GM12891 (cell line): Measurements from ENCODE around the gene UTS2.

Experiments
- DNase-seq: peaks from one replicate; pipeline ENCODE4 v3.0.0; 2011; ENCODE audit warnings: low spot score; ENCODE audit not compliant: insufficient read length
- FAIRE-seq: peaks from 2 replicates; lab custom pipeline; 2011; peaks lifted over from hg19 to GRCh38; lab: Jason Lieb, UNC
- PAX5 ChIP-seq: IDR thresholded peaks from 2 replicates; pipeline ENCODE4 v1.6.1; 2011; ENCODE audit warnings: low read length, moderate library complexity, mild to moderate bottlenecking; ENCODE audit not compliant: insufficient read depth, severe bottlenecking
- POLR2A ChIP-seq: IDR thresholded peaks from 2 replicates; pipeline ENCODE4 v1.6.1; 2011; ENCODE audit warnings: low read depth, low read length, control low read depth
- POLR2AphosphoS5 ChIP-seq: IDR thresholded peaks from 2 replicates; pipeline ENCODE4 v1.6.1; 2011; ENCODE audit warnings: low read depth, low read length, control low read depth
- POU2F2 ChIP-seq: IDR thresholded peaks from 2 replicates; pipeline ENCODE4 v1.6.1; 2011; ENCODE audit warnings: low read depth, mild to moderate bottlenecking, control low read depth, low read length, moderate library complexity
- SPI1 ChIP-seq: IDR thresholded peaks from 2 replicates; pipeline ENCODE4 v1.6.1; 2011; ENCODE audit warnings: low read depth, low read length, control low read depth
- TAF1 ChIP-seq: IDR thresholded peaks from 2 replicates; pipeline ENCODE4 v1.6.1; 2011; ENCODE audit warnings: low read depth, low read length, control low read depth

Gene UTS2

GRCh38 chr1:7862211-7863060, 9.6 kb upstream of the UTS2 start:
- FAIRE-seq (no peak), DNase-seq (no peak)
- TF ChIP-seq SPI1: no peak
- TF ChIP-seq TAF1: no peak
- TF ChIP-seq POU2F2: no peak
- no peak for TF ChIP-seq POLR2A
- no peak for TF ChIP-seq PAX5
- TF ChIP-seq POLR2AphosphoS5: no peak

GRCh38 chr1:7861452-7861851, 8.6 kb upstream of the UTS2 start:
- no peak for TF ChIP-seq POLR2A
- TF ChIP-seq PAX5: no peak
- no peak for TF ChIP-seq POU2F2
- no peak for TF ChIP-seq SPI1
- no peak for TF ChIP-seq TAF1
- TF ChIP-seq POLR2AphosphoS5: no peak
- no peak for FAIRE-seq
- DNase-seq: no peak

- DNase-seq (no peak), FAIRE-seq (no peak)
- TF ChIP-seq SPI1 (no peak), PAX5 (no peak), POLR2AphosphoS5 (no peak), TAF1 (no peak), POLR2A (no peak), POU2F2 (no peak)
Observed at GRCh38 chr1:7860130-7860529, 7.3 kb upstream of the UTS2 start.

- no peak for FAIRE-seq
- TF ChIP-seq SPI1 (no peak), PAX5 (no peak), POLR2A (no peak), TAF1 (no peak), POLR2AphosphoS5 (no peak), POU2F2 (no peak)
- DNase-seq: no peak
Observed at GRCh38 chr1:7859406-7859805, 6.5 kb upstream of the UTS2 start.

GRCh38 chr1:7857985-7858384, 5.1 kb upstream of the UTS2 start:
- TF ChIP-seq POU2F2 (no peak), POLR2A (no peak), SPI1 (no peak), TAF1 (no peak), POLR2AphosphoS5 (no peak), PAX5 (no peak)
- FAIRE-seq (no peak), DNase-seq (no peak)

GRCh38 chr1:7857000-7857399, 4.1 kb upstream of the UTS2 start:
- TF ChIP-seq POLR2AphosphoS5 (no peak), TAF1 (no peak), POU2F2 (no peak), PAX5 (no peak)
- DNase-seq (no peak), FAIRE-seq (no peak)

GRCh38 chr1:7856345-7856744, 3.5 kb upstream of the UTS2 start:
- TF ChIP-seq POLR2AphosphoS5: no peak
- TF ChIP-seq PAX5: no peak
- no peak for TF ChIP-seq POU2F2
- TF ChIP-seq SPI1: no peak
- no peak for TF ChIP-seq TAF1
- TF ChIP-seq POLR2A: no peak
- FAIRE-seq (no peak), DNase-seq (no peak)

GRCh38 chr1:7853684-7854026, 790 bp upstream of the UTS2 start:
- TF ChIP-seq POLR2AphosphoS5 (no peak), POU2F2 (no peak), POLR2A (no peak), TAF1 (no peak), SPI1 (no peak), PAX5 (no peak)
- DNase-seq (no peak), FAIRE-seq (no peak)

GRCh38 chr1:7850786-7851185, 2.1 kb downstream of the UTS2 start:
- FAIRE-seq: no peak

GRCh38 chr1:7847599-7847998, 5.3 kb downstream of the UTS2 start:
- no peak for DNase-seq
- FAIRE-seq: no peak
- TF ChIP-seq POLR2A: no peak
- TF ChIP-seq POU2F2: no peak
- no peak for TF ChIP-seq TAF1
- TF ChIP-seq PAX5: no peak
- no peak for TF ChIP-seq SPI1
- no peak for TF ChIP-seq POLR2AphosphoS5

More at GRCh38 chr1:7850786-7851185, 2.1 kb downstream of the UTS2 start:
- no peak for DNase-seq
- TF ChIP-seq TAF1: no peak
- no peak for TF ChIP-seq SPI1
- no peak for TF ChIP-seq POLR2A
